Sigmoid colon (tissue), 4 donors: ENCODE measurements around the gene SLC39A12.

Experiments used
- CTCF ChIP-seq, 4 experiments: fragments of 450-650 bp in 3 of 4; fragments of 200-600 bp in 1 of 4; IDR thresholded peaks; one replicate each; pipeline ENCODE4 v1.5.1; 2016 to 2019; ENCODE audit warnings: antibody characterized with exemption in 4 of 4, mild to moderate bottlenecking in 3 of 4, moderate library complexity in 2 of 4
- POLR2A ChIP-seq, 2 donors: fragments of 450-650 bp; IDR thresholded peaks; one replicate each; pipeline ENCODE4 v1.6.1; 2016; ENCODE audit warnings: antibody characterized with exemption in 2 of 2, mild to moderate bottlenecking in 2 of 2, moderate library complexity in 2 of 2
- POLR2AphosphoS5 ChIP-seq, 4 donors: sonication (generic); formaldehyde crosslinking; IDR thresholded peaks; one replicate each; pipeline ENCODE4 v1.6.1; 2017; ENCODE audit warnings: antibody characterized with exemption in 4 of 4

- TF ChIP-seq CTCF (IDR thresholded peaks at IDR 0.05) (no peak), POLR2A (IDR thresholded peaks at IDR 0.05) (no peak), POLR2AphosphoS5 (IDR thresholded peaks at IDR 0.05) (peak; percentile 54 to 81 (median 69))
These were observed 108.3 kb downstream of the SLC39A12 start for GRCh38 chr10:18059826-18060559.
